H1 (cell line): ENCODE measurements around the gene DCUN1D2. TPM values are rescaled to one million over a fixed set of nuclear protein-coding genes. Genes with fewer than 3 reads are reported as not detected.

Experiments
- CTCF ChIA-PET: fragments of 300-600 bp; sonication (Branson Sonifier 250); formaldehyde crosslinking; loops from one replicate; lab custom pipeline; 2021; ENCODE audit not compliant: partially characterized antibody; lab: Charles Lee
- POLR2A ChIA-PET: fragments of 300-600 bp; sonication (Branson Sonifier 250); formaldehyde crosslinking; loops from one replicate; lab custom pipeline; 2021; ENCODE audit warnings: inconsistent platforms; ENCODE audit not compliant: partially characterized antibody; lab: Charles Lee
- DNase-seq, 2 experiments: peaks; one replicate each; pipeline versions ENCODE4 v3.0.0 to v3.0.0-alpha.2; 2010 to 2022; ENCODE audit warnings: low spot score in 2 of 2, low read depth in 1 of 2, mixed read lengths in 1 of 2
- FAIRE-seq: peaks from 2 replicates; lab custom pipeline; 2011; peaks lifted over from hg19 to GRCh38; lab: Jason Lieb, UNC
- H2AFZ ChIP-seq: 2 replicates; pipeline ENCODE4 v1.8.1; 2012; ENCODE audit warnings: low read length, inconsistent platforms
- H2AK5ac ChIP-seq: 2 replicates; pipeline ENCODE4 v1.6.1; 2013; ENCODE audit warnings: low read depth, low read length
- H2BK120ac ChIP-seq: replicated peaks from 2 replicates; pipeline ENCODE3; 2013; ENCODE audit warnings: low read depth, low read length, inconsistent platforms
- H2BK12ac ChIP-seq: 2 replicates; pipeline ENCODE4 v1.6.1; 2013; ENCODE audit warnings: low read depth, low read length
- H2BK15ac ChIP-seq: 2 replicates; pipeline ENCODE4 v1.6.1; 2013; ENCODE audit warnings: low read length
- H2BK20ac ChIP-seq: 2 replicates; pipeline ENCODE4 v1.6.1; 2013; ENCODE audit warnings: low read length
- H2BK5ac ChIP-seq: 2 replicates; pipeline ENCODE4 v1.6.1; 2013; ENCODE audit warnings: low read depth, low read length
- H3K14ac ChIP-seq: 2 replicates; pipeline ENCODE4 v1.6.1; 2013; ENCODE audit warnings: inconsistent platforms; ENCODE audit not compliant: insufficient read length
- H3K18ac ChIP-seq: 2 replicates; pipeline ENCODE4 v1.6.1; 2013; ENCODE audit warnings: low read length; ENCODE audit errors: extremely low read depth
- H3K23ac ChIP-seq: 2 replicates; pipeline ENCODE4 v1.6.1; 2013; ENCODE audit warnings: inconsistent platforms; ENCODE audit not compliant: insufficient read length
- H3K23me2 ChIP-seq: 2 replicates; pipeline ENCODE4 v1.6.1; 2013; ENCODE audit warnings: low read depth, low read length
- H3K27ac ChIP-seq: 2 replicates; pipeline ENCODE4 v1.6.1; 2011; ENCODE audit warnings: low read depth, low read length, inconsistent platforms
- H3K27me3 ChIP-seq, 4 experiments: replicated peaks in 1 of 4; 1 replicate in 1 of 4; 2 replicates in 3 of 4; pipeline versions ENCODE4 v1.6.1 to v1.8.1; 2011 to 2013; ENCODE audit warnings: low read length in 3 of 4, mild to moderate bottlenecking in 3 of 4, inconsistent platforms in 2 of 4, mixed read lengths in 2 of 4, moderate library complexity in 1 of 4; ENCODE audit not compliant: control insufficient read depth in 3 of 4, insufficient read depth in 3 of 4; ENCODE audit errors: extremely low read depth in 1 of 4
- H3K36me3 ChIP-seq, 4 experiments: 2 replicates each; pipeline versions ENCODE4 v1.6.1 to v1.8.1; 2011 to 2013; ENCODE audit warnings: mild to moderate bottlenecking in 4 of 4, low read length in 3 of 4, moderate library complexity in 2 of 4, control low read depth in 1 of 4, inconsistent platforms in 1 of 4; ENCODE audit not compliant: insufficient read depth in 4 of 4, control insufficient read depth in 2 of 4
- H3K4ac ChIP-seq: replicated peaks from 2 replicates; pipeline ENCODE3; 2013; ENCODE audit warnings: low read length, low read depth, mixed read lengths, inconsistent platforms; ENCODE audit not compliant: insufficient read length
- H3K4me1 ChIP-seq, 4 experiments: replicated peaks in 1 of 4; 1 replicate in 1 of 4; 2 replicates in 3 of 4; pipeline versions ENCODE4 v1.6.1 to v1.8.1; 2011 to 2013; ENCODE audit warnings: low read length in 3 of 4, inconsistent platforms in 2 of 4, mixed read lengths in 1 of 4; ENCODE audit not compliant: insufficient read depth in 4 of 4, control insufficient read depth in 3 of 4
- H3K4me2 ChIP-seq, 2 experiments: 2 replicates each; pipeline versions ENCODE4 v1.6.1 to v1.8.1; 2011 to 2013; ENCODE audit warnings: low read depth in 2 of 2, low read length in 2 of 2, control low read depth in 1 of 2, inconsistent platforms in 1 of 2, mild to moderate bottlenecking in 1 of 2; ENCODE audit not compliant: insufficient read depth in 1 of 2
- H3K4me3 ChIP-seq, 4 experiments: fragments of 200-600, 300-600 bp in 1 of 4; sonication (generic), shearing (Covaris generic), sonication (Bioruptor Twin) in 1 of 4; 2 replicates each; pipeline versions ENCODE4 v1.5.1 to v1.8.1; 2011 to 2016; ENCODE audit warnings: low read length in 4 of 4, low read depth in 3 of 4, control low read depth in 2 of 4, inconsistent platforms in 2 of 4, mild to moderate bottlenecking in 2 of 4, mixed read lengths in 1 of 4, moderate library complexity in 1 of 4; ENCODE audit not compliant: insufficient read depth in 2 of 4; ENCODE audit errors: extremely low read depth in 1 of 4
- H3K56ac ChIP-seq: replicated peaks from 2 replicates; pipeline ENCODE3; 2013; ENCODE audit warnings: low read depth, mild to moderate bottlenecking, mixed read lengths, low read length, inconsistent platforms; ENCODE audit not compliant: insufficient read length
- H3K79me1 ChIP-seq: 2 replicates; pipeline ENCODE4 v1.6.1; 2013; ENCODE audit warnings: low read depth, low read length, control low read depth
- H3K79me2 ChIP-seq, 2 experiments: 2 replicates each; pipeline versions ENCODE4 v1.6.1 to v1.8.1; 2012 to 2013; ENCODE audit warnings: low read length in 2 of 2, mild to moderate bottlenecking in 2 of 2, inconsistent platforms in 1 of 2; ENCODE audit not compliant: insufficient read depth in 2 of 2, control insufficient read depth in 1 of 2
- H3K9ac ChIP-seq, 4 experiments: replicated peaks in 1 of 4; 1 replicate in 1 of 4; 2 replicates in 3 of 4; pipeline versions ENCODE4 v1.6.1 to v1.8.1; 2011 to 2013; ENCODE audit warnings: low read depth in 3 of 4, low read length in 3 of 4, control low read depth in 2 of 4, mild to moderate bottlenecking in 2 of 4, moderate library complexity in 2 of 4, inconsistent platforms in 1 of 4; ENCODE audit errors: extremely low read depth in 1 of 4
- H3K9me3 ChIP-seq, 2 experiments: 2 replicates each; pipeline versions ENCODE4 v1.6.1 to v1.8.1; 2012 to 2013; ENCODE audit warnings: mild to moderate bottlenecking in 2 of 2, moderate library complexity in 2 of 2, control low read depth in 1 of 2, inconsistent platforms in 1 of 2, low read depth in 1 of 2, low read length in 1 of 2, mixed read lengths in 1 of 2; ENCODE audit not compliant: insufficient read depth in 2 of 2
- H4K20me1 ChIP-seq, 2 experiments: replicated peaks in 1 of 2; 2 replicates each; pipeline versions ENCODE3 to v1.8.1; 2011 to 2013; ENCODE audit warnings: inconsistent platforms in 2 of 2, low read length in 2 of 2, mild to moderate bottlenecking in 1 of 2; ENCODE audit not compliant: insufficient read depth in 2 of 2, control insufficient read depth in 1 of 2
- H4K5ac ChIP-seq: 2 replicates; pipeline ENCODE4 v1.6.1; 2013; ENCODE audit warnings: low read length, low read depth, mixed read lengths, inconsistent platforms; ENCODE audit not compliant: insufficient read length
- H4K8ac ChIP-seq: 2 replicates; pipeline ENCODE4 v1.8.0; 2013; ENCODE audit warnings: mild to moderate bottlenecking, moderate library complexity, low read length, inconsistent platforms; ENCODE audit not compliant: insufficient read depth; ENCODE audit errors: extremely low read depth
- H4K91ac ChIP-seq: replicated peaks from 2 replicates; pipeline ENCODE3; 2013; ENCODE audit warnings: low read length, mixed read lengths, inconsistent platforms; ENCODE audit not compliant: insufficient read length
- ASH2L ChIP-seq: fragments of 200-600, 300-600 bp; sonication (generic); IDR thresholded peaks from one replicate; pipeline ENCODE4 v1.7.1; 2017; ENCODE audit warnings: low read length
- CBX8 ChIP-seq: fragments of 300-800, 300-1000 bp; sonication (generic); IDR thresholded peaks from 2 replicates; pipeline ENCODE4 v1.7.1; 2016; ENCODE audit warnings: low read depth, low read length, borderline replicate concordance
- CTCF ChIP-seq, 3 experiments: IDR thresholded peaks; 1 replicate in 2 of 3; 2 replicates in 1 of 3; pipeline versions ENCODE4 v1.5.1 to v1.6.1; 2011; ENCODE audit warnings: low read length in 3 of 3, mild to moderate bottlenecking in 3 of 3, inconsistent platforms in 2 of 3, low read depth in 1 of 3, moderate library complexity in 1 of 3; ENCODE audit not compliant: insufficient read depth in 1 of 3; ENCODE audit errors: control extremely low read depth in 1 of 3
- E2F6 ChIP-seq: IDR thresholded peaks from 2 replicates; pipeline ENCODE4 v1.6.1; 2012; ENCODE audit warnings: inconsistent platforms
- FOSL1 ChIP-seq: IDR thresholded peaks from 2 replicates; pipeline ENCODE4 v1.6.1; 2011; ENCODE audit warnings: mild to moderate bottlenecking, low read depth, low read length, moderate library complexity; ENCODE audit not compliant: insufficient read depth
- GABPA ChIP-seq: IDR thresholded peaks from 2 replicates; pipeline ENCODE4 v1.6.1; 2011; ENCODE audit warnings: mild to moderate bottlenecking, low read length, moderate library complexity, borderline replicate concordance; ENCODE audit not compliant: insufficient read depth
- KDM5A ChIP-seq: fragments of 200-600 bp; IDR thresholded peaks from 2 replicates; pipeline ENCODE4 v1.7.1; 2012; ENCODE audit warnings: mild to moderate bottlenecking, low read length, inconsistent platforms, mixed read lengths
- MAFK ChIP-seq: IDR thresholded peaks from 2 replicates; pipeline ENCODE4 v1.6.1; 2012; ENCODE audit warnings: low read depth, mild to moderate bottlenecking, improper control_type of control experiment, low read length
- SAP30 ChIP-seq: fragments of 300-600 bp; sonication (generic); IDR thresholded peaks from 2 replicates; pipeline ENCODE4 v1.7.1; 2012; ENCODE audit warnings: low read length, moderate library complexity, mild to moderate bottlenecking, inconsistent platforms; ENCODE audit not compliant: insufficient read depth, insufficient replicate concordance
- SP1 ChIP-seq: IDR thresholded peaks from 2 replicates; pipeline ENCODE4 v1.6.1; 2011; ENCODE audit warnings: low read depth, low read length
- SUZ12 ChIP-seq: fragments of 200-600 bp; sonication (generic); IDR thresholded peaks from 2 replicates; pipeline ENCODE4 v1.6.1; 2012; ENCODE audit warnings: mild to moderate bottlenecking, inconsistent platforms, low read length, moderate library complexity, mixed read lengths
- WGBS, 2 experiments: shearing (Covaris generic) in 1 of 2; methylation state at CpG; one replicate each; pipeline versions ENCODE4 v1.1.6 to v1.1.7; 2013 to 2015; ENCODE audit warnings: low lambda C conversion rate in 2 of 2, mixed read lengths in 2 of 2, inconsistent platforms in 1 of 2, low coverage in 1 of 2, missing lambda C conversion rate in 1 of 2; ENCODE audit not compliant: insufficient replicate concordance in 2 of 2, insufficient coverage in 1 of 2, insufficient read length in 1 of 2; ENCODE audit errors: extremely low coverage in 1 of 2, missing lambda C conversion rate in 1 of 2; 5-methylcytosine and 5-hydroxymethylcytosine counted together
- polyA plus RNA-seq, 7 experiments: library from polyadenylated mRNA; depleted of rRNA in 3 of 7; stranded (reverse) in 5 of 7; unstranded in 2 of 7; fragments of >200 nt in 5 of 7; fragments of 200-250 nt in 2 of 7; gene quantifications; 1 replicate in 5 of 7; 2 replicates in 1 of 7; 4 replicates in 1 of 7; pipeline versions ENCODE4 v1.2.1 to v1.2.3, GENCODE V29; 2011 to 2013; ENCODE audit warnings: missing spikeins in 2 of 7, mixed read lengths in 2 of 7
- total RNA-seq: library from RNA; stranded (reverse); fragmentation: NEBNext Ultra II Directional; extraction: Animal tissue kit (Norgen Biotek cat#: 25700); gene quantifications from 2 replicates; pipeline ENCODE4 v1.2.1, GENCODE V29; 2021

DCUN1D2 gene
- total and polyA plus RNA-seq, 2 of the 8 experiments (the other 6 are each of a cell fraction or from before 2014, with no cell fraction given) = 19.5 to 35.3 TPM

GRCh38 chr13:113415032-113415431 is 75.5 kb downstream of the DCUN1D2 start:
- no peak overlapping the region for H2BK5ac ChIP-seq
- H3K23me2 ChIP-seq = no peaks in the 10 kb centered on the region
- no peak overlapping the region for H4K8ac ChIP-seq
- no peak overlapping the region for H2BK12ac ChIP-seq
- no peak overlapping the region for H2AK5ac ChIP-seq
- no peak overlapping the region for H3K27ac ChIP-seq
- H2BK120ac ChIP-seq = no peak overlapping the region
- H2BK20ac ChIP-seq = no peak overlapping the region
- H4K20me1 ChIP-seq = peaks cover 0 to 1% of the 10 kb centered on the region in 2 experiments
- H3K56ac ChIP-seq = no peak overlapping the region
- H2AFZ ChIP-seq = no peak overlapping the region
- H4K91ac ChIP-seq = no peak overlapping the region
- H3K23ac ChIP-seq = no peak overlapping the region
- DNase-seq (no peak), FAIRE-seq (no peak)
- no peaks in the 10 kb centered on the region for H3K79me2 ChIP-seq
- no peak overlapping the region for H3K18ac ChIP-seq
- no peaks in the 10 kb centered on the region for H3K36me3 ChIP-seq
- H3K4me1 ChIP-seq = peaks cover 0 to 7% (median 0%) of the 10 kb centered on the region in 4 experiments; a peak in 2 of 7 replicates
- WGBS, 2 experiments = 98% methylated on average over 15 of the region's 15 CpGs; no CpG with 5 or more reads in 1 of the 2 experiments
- ChIA-PET CTCF (interaction anchor here (0.9 to 2.2 kb wide), 4 partner anchors 9 to 43 kb away, joined by 3 to 7 read pairs (median 4); no protein-coding TSS in a partner anchor), POLR2A (no interaction called here)
- no peaks in the 10 kb centered on the region; a peak in 1 of 4 replicates for H3K9me3 ChIP-seq
- no peaks in the 10 kb centered on the region for H3K79me1 ChIP-seq
- no peaks in the 10 kb centered on the region for H3K27me3 ChIP-seq
- no peak overlapping the region for H3K4ac ChIP-seq
- no peak overlapping the region for H4K5ac ChIP-seq
- no peak overlapping the region for H2BK15ac ChIP-seq
- no peak overlapping the region for H3K4me2 ChIP-seq
- H3K9ac ChIP-seq = no peak overlapping the region
- H3K14ac ChIP-seq = no peak overlapping the region
- H3K4me3 ChIP-seq = no peak overlapping the region
- TF ChIP-seq MAFK = no peak
- no peak for TF ChIP-seq CTCF (IDR thresholded peaks at IDR 0.05; ENCODE audit: control extremely low read depth in 1 of 3, insufficient read depth in 1 of 3, low read depth in 1 of 3, low read length in 3 of 3)
- no peak for TF ChIP-seq FOSL1
- no peak for TF ChIP-seq GABPA
- no peak for TF ChIP-seq KDM5A
- no peak for TF ChIP-seq ASH2L
- TF ChIP-seq SUZ12 = no peak
- TF ChIP-seq SAP30 = no peak
- no peak for TF ChIP-seq SP1
- TF ChIP-seq E2F6 = no peak
- TF ChIP-seq CBX8 = no peak
